ENCODE measurements around the gene RGS14. TPM values are rescaled to one million over a fixed set of nuclear protein-coding genes. Genes with fewer than 3 reads are reported as not detected.
A peak's percentile ranks its signal among the peaks of the same experiment; 100 is the strongest.

The RGS14 gene
- total and polyA plus RNA-seq, 2 experiments from 2014 or later, result 23.5 to 37.9 TPM

DNA sequence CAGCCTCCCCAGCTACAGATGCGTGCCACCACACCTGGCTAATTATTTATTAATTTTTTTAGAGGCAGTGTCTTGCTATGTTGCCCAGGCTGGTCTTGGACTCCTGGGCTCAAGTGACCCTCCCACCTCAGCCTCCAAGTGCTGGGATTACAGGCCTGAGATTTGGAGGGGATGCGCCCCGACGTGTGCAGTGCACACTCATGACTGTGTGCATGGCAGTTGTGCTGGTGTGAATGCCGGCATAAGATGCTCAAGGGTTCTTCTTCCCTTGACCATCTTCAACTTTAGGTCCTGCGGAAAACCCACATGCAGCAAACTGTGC is 23.0 kb downstream of the RGS14 start:
- Histone ChIP-seq H3K27ac (ENCODE audit: low read depth) (no peak overlapping the region), H3K9me2 (ENCODE audit: insufficient read depth) (no peaks in the 10 kb centered on the region), H3F3A (replicated peaks; ENCODE audit: low read depth) (no peaks in the 10 kb centered on the region), H3K4me2 (no peak overlapping the region), H3K4me3 (no peak overlapping the region), H3K79me2 (replicated peaks; ENCODE audit: insufficient read depth) (no peaks in the 10 kb centered on the region), H3K4me1 (ENCODE audit: insufficient read depth) (no peaks in the 10 kb centered on the region), H4K20me1 (replicated peaks; ENCODE audit: insufficient read depth) (no peaks in the 10 kb centered on the region), H3K27me3 (ENCODE audit: insufficient read depth) (no peaks in the 10 kb centered on the region), H2AFZ (peak overlapping the region; percentile 69; the same call in 1 of the 2 replicates), H3K36me3 (ENCODE audit: insufficient read depth) (no peaks in the 10 kb centered on the region)
- no peak for DNase-seq (ENCODE audit: low spot score)
- Mint-ChIP-seq H3K9me3 (no peaks in the 10 kb centered on the region), H3K4me1 (peaks cover 9% of the 10 kb centered on the region), H3K27ac (no peak overlapping the region), H3K27me3 (ENCODE audit: insufficient read depth, low read depth, poor library complexity) (peaks cover 21% of the 10 kb centered on the region), H3K36me3 (ENCODE audit: low read depth) (no peaks in the 10 kb centered on the region), H3K4me3 (no peak overlapping the region)
- TF ChIP-seq STAT1 (IDR thresholded peaks at IDR 0.05; ENCODE audit: unreplicated experiment) (no peak), EZH2 (IDR thresholded peaks at IDR 0.05; ENCODE audit: low read depth, unreplicated experiment) (no peak)
- TF ChIP-seq, protein P1, sequence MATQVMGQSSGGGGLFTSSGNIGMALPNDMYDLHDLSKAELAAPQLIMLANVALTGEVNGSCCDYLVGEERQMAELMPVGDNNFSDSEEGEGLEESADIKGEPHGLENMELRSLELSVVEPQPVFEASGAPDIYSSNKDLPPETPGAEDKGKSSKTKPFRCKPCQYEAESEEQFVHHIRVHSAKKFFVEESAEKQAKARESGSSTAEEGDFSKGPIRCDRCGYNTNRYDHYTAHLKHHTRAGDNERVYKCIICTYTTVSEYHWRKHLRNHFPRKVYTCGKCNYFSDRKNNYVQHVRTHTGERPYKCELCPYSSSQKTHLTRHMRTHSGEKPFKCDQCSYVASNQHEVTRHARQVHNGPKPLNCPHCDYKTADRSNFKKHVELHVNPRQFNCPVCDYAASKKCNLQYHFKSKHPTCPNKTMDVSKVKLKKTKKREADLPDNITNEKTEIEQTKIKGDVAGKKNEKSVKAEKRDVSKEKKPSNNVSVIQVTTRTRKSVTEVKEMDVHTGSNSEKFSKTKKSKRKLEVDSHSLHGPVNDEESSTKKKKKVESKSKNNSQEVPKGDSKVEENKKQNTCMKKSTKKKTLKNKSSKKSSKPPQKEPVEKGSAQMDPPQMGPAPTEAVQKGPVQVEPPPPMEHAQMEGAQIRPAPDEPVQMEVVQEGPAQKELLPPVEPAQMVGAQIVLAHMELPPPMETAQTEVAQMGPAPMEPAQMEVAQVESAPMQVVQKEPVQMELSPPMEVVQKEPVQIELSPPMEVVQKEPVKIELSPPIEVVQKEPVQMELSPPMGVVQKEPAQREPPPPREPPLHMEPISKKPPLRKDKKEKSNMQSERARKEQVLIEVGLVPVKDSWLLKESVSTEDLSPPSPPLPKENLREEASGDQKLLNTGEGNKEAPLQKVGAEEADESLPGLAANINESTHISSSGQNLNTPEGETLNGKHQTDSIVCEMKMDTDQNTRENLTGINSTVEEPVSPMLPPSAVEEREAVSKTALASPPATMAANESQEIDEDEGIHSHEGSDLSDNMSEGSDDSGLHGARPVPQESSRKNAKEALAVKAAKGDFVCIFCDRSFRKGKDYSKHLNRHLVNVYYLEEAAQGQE (IDR thresholded peaks at IDR 0.05; ENCODE audit: unreplicated experiment), result no peak
- TF ChIP-seq, protein P2, sequence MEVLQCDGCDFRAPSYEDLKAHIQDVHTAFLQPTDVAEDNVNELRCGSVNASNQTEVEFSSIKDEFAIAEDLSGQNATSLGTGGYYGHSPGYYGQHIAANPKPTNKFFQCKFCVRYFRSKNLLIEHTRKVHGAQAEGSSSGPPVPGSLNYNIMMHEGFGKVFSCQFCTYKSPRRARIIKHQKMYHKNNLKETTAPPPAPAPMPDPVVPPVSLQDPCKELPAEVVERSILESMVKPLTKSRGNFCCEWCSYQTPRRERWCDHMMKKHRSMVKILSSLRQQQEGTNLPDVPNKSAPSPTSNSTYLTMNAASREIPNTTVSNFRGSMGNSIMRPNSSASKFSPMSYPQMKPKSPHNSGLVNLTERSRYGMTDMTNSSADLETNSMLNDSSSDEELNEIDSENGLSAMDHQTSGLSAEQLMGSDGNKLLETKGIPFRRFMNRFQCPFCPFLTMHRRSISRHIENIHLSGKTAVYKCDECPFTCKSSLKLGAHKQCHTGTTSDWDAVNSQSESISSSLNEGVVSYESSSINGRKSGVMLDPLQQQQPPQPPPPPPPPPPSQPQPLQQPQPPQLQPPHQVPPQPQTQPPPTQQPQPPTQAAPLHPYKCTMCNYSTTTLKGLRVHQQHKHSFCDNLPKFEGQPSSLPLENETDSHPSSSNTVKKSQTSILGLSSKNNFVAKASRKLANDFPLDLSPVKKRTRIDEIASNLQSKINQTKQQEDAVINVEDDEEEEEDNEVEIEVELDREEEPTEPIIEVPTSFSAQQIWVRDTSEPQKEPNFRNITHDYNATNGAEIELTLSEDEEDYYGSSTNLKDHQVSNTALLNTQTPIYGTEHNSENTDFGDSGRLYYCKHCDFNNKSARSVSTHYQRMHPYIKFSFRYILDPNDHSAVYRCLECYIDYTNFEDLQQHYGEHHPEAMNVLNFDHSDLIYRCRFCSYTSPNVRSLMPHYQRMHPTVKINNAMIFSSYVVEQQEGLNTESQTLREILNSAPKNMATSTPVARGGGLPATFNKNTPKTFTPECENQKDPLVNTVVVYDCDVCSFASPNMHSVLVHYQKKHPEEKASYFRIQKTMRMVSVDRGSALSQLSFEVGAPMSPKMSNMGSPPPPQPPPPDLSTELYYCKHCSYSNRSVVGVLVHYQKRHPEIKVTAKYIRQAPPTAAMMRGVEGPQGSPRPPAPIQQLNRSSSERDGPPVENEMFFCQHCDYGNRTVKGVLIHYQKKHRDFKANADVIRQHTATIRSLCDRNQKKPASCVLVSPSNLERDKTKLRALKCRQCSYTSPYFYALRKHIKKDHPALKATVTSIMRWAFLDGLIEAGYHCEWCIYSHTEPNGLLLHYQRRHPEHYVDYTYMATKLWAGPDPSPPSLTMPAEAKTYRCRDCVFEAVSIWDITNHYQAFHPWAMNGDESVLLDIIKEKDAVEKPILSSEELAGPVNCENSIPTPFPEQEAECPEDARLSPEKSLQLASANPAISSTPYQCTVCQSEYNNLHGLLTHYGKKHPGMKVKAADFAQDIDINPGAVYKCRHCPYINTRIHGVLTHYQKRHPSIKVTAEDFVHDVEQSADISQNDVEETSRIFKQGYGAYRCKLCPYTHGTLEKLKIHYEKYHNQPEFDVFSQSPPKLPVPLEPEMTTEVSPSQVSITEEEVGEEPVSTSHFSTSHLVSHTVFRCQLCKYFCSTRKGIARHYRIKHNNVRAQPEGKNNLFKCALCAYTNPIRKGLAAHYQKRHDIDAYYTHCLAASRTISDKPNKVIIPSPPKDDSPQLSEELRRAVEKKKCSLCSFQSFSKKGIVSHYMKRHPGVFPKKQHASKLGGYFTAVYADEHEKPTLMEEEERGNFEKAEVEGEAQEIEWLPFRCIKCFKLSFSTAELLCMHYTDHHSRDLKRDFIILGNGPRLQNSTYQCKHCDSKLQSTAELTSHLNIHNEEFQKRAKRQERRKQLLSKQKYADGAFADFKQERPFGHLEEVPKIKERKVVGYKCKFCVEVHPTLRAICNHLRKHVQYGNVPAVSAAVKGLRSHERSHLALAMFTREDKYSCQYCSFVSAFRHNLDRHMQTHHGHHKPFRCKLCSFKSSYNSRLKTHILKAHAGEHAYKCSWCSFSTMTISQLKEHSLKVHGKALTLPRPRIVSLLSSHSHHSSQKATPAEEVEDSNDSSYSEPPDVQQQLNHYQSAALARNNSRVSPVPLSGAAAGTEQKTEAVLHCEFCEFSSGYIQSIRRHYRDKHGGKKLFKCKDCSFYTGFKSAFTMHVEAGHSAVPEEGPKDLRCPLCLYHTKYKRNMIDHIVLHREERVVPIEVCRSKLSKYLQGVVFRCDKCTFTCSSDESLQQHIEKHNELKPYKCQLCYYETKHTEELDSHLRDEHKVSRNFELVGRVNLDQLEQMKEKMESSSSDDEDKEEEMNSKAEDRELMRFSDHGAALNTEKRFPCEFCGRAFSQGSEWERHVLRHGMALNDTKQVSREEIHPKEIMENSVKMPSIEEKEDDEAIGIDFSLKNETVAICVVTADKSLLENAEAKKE (CRISPR knock-in tag; IDR thresholded peaks at IDR 0.05), result no peak
- ATAC-seq, result no peak

All from GM23338 (cell line).